HG03460 (cell line): ENCODE measurements around the gene ACSF2.
"Not testable (repeated sequence)": the region's sequence is repeated elsewhere in the genome, so short reads cannot be mapped to it uniquely, and the experiment has no call there.

Experiments used
- ATAC-seq: cut with Tn5 transposase; IDR thresholded peaks from one replicate; pipeline ENCODE4 v1.9.1; 2021; ENCODE audit not compliant: unreplicated experiment

ACSF2 gene

DNA sequence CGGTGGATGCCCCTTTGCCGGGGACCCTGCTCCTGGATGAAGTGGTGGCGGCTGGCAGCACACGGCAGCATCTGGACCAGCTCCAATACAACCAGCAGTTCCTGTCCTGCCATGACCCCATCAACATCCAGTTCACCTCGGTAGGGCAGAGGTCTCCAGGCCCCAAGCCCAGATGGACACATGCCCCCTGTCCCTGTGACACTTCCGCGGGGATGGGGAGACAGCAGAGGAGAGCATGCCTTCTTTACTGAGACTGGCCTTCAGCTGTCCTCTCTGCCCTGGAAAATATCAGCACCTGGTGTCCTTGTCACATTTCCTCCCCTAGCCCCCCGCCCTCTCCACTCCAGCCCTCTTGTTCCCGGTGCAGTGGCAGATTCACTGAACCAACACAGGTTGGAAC lies 36.4 kb downstream of the ACSF2 start:
- no peak for ATAC-seq

DNA sequence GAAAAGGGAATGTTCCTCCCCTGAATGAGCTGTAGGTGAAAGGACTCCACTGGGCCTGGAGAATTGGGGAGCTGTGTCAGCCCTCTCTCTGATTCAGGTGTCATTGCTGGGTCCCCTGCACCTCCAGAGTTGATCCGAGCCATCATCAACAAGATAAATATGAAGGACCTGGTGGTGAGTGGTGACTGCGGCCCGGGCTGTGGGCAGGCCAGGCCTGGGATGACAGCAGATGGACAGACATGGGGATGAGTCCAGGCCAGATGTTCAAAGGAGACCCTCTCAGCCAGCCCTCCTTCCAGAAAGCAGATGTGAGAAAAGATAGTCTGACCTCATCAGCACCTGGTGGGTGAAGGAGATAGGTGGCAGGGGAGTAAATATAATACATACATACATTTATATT lies 38.1 kb downstream of the ACSF2 start:
- ATAC-seq = no peak

DNA sequence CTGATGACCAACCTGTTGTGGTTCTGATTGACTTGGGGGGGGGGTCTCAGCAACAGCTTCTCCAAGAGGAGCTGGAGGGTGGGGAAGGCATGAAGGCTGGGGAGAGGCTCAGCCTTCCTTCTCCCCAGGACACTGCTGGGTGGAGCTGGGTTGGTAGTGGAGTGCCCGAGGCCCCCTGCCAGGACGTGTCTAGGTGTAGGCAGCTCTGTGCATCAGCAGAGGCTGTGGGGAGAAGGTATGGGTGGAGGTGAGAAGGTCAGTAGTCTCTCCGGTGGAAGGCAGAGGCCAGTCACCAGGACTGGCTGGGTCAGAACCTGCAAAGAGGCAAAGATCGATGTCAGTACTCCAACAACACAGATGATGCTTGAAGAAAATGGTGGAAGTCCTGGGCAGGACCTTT lies 38.7 kb downstream of the ACSF2 start:
- no peak for ATAC-seq

DNA sequence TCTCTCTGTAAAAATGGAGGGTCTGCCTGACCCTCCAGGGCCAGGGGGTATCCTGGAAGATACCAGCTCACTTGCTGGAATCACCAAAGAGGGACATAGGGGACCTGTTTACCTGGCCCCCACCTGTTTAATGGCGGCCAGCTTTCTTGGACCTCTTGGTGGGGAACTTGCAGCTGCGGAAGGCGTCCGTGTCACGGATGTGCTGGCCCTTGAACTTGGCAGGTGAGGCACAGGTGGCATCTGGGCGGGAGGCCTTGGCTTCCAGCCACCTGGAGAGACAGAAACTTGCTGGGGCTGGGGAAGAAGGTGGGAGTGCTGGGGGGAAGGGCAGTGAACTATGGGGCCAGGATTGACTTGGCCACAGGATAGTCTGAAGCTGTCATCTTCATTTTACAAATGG lies 39.2 kb downstream of the ACSF2 start:
- no peak for ATAC-seq

DNA sequence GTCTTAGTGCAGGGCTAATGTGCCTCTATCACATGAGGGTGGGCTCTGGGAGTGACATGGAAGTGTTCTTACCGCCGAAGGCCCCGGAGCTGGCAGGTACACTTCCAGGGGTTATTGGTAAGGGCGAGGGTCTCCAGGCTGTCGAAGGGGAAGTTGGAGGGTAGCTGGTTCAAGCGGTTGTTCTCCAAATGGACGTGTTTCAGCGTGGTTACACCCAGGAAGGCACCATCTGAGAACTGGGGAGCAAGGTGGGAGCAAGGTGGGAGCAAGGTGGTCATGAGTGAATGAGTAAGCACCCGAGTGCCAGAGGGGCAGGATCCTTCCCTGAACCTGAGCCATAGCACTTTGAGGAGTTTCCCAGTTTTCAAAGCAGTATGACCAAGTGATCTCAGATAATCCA lies 39.6 kb downstream of the ACSF2 start:
- no peak for ATAC-seq

DNA sequence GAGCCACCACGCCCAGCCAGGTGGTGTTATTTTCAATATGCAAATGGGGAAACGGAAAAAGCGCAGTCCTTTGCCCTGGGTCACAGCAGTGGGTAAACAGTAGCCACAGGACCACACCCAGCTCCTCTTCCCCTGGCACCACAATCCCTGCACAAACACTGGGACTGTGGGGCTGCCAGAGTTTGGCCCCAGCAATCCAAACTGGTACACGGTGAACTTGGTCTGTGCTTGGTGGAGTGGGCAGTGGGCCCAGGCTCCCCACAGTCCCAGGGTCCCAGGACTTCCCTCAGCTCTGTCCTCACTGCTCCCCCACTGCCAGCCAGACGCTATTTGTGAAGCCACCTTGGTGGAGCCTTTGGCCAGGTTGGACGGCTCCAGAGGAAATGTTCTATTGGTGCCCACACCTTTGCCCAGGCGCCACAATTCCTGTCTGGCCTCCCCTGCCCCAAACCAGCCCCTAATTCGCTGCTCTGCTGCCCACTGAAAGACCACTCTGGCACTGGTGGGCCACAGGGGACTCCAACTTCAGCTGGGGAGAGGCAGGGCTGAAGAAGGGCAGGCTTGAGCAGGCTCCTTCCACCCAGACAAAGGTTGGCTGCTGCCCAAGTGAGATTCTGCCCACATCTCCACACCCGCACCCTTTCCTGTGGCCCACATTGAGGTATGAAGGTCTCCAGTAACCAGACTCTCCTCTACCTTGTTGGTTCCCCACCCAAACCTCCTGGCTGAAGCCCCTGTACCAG lies 40.5 kb downstream of the ACSF2 start:
- ATAC-seq = no peak

DNA sequence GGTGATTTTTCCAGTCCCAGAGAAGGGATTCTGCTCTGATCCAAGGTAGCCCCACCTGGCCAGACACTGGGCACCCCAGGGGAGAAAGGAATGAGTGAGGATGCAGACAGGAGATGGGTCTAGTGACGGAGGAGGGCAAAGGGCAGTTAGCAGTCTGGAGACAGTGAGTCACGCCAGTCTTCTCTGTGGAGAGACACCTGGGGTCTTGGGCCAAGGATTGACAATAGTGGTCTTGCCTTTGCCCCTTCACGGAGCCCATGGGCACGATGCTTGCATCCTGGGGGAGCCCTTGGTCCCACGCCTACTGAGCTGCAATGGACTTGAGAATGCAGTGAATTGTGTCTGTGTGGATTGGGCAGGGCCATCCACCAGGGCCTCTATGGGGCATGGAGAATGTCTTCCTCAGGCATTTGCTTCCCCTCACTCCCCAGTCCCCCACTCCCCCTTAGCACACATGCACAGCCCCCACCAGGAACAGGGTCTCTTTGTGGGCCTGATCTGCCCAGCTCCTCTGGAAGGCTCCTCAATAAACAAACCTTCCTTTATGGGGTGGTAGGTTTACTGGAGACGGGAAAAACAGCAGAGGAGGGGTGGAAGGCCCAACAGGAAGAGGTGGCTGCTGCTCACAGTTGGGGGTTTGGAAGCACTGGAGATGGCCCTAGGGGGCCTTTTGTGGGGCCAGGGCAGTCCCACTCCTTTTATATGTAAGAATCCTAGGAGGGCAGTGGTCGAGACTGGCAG lies 41.3 kb downstream of the ACSF2 start:
- ATAC-seq = no peak

DNA sequence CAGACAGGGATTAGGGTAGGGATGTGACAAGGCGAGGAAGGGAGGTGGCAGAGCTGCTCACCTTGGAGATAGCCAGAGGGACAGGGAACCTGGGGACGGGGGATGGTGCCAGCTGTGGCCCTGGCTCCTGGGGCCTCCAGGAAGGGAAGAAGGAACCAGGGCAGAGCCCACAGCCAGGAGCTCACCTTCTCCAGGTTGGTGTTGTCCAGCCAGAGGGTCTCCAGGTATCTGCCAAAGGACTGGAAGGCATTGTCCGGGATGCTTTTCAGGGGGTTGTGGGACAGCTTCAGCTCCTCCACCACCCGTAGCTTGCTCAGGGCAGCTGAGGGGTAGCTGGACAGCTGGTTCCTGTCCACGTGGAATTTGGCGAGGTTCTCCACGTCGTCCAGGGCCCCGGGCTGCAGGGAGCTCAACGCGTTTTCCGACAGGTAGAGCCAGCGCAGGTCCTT lies 41.9 kb downstream of the ACSF2 start:
- no peak for ATAC-seq

DNA sequence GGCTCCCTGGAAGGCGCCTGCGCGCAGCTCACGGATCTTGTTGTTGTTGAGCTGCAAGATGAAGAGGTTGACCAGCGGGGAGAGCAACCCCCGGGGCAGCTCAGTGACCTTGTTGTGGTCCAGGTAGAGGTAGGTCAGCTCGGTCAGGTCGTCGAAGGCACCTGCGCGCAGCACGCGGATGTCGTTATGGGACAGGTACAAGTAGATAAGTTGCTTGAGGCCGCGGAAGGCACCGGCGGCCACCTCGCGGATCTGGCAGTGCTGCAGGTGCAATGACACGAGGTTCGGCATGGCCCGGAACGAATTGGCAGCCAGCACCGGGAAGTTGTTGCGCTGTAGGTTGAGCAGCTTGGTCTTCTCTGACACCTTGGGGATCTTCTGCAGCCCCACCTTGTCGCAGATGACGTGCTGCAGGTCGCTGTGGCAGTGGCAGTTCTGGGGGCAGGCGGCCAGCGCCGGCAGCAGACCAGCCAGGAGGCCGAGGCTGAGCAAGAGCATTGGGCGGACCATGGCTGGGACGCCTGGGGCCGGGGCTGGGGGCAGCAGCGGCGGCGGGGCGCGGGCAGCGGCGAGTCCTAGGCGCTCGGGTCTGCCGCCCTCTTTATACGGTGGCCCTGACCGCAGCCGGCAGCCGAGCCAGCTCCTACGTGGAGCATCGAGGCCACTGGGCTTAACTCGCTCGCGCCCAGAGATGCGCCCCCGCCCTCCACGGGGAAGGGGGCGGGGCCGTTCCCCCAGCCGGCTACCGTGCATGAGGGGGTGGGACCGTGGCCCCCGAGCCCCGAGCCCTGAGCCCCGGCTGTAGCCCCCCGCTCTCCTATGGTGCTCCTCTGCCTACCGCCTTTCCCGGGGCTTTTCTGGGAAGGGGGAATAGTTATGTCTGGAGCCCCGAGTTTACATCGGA lies 42.5 kb downstream of the ACSF2 start, which contains the start of gene CHAD:
TSS of gene CHAD (minus strand) at position 577 of the 904 bp plus-strand sequence. CDS start at position 510, 67 bp downstream.
- no peak for ATAC-seq

DNA sequence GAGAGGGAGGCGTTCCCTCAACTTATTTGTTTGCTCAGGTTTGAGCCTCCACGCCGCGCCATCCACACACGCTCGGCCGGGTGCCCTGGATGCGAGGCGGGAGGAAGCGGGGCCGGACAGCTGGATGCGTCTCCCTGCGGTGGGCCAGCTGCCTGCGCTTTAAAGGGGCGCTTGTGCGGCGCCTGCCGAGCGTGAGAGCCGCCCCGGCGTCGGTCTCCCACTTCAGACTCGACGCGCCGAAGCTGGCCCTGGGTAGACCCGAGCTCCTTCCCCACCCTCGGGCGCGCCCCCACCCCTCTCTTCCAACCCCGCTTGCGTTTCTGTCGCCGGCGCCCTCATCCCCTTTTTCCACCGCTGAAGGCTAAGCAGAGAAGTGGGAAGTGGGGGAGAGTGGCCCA lies 43.2 kb downstream of the ACSF2 start:
- no peak for ATAC-seq

DNA sequence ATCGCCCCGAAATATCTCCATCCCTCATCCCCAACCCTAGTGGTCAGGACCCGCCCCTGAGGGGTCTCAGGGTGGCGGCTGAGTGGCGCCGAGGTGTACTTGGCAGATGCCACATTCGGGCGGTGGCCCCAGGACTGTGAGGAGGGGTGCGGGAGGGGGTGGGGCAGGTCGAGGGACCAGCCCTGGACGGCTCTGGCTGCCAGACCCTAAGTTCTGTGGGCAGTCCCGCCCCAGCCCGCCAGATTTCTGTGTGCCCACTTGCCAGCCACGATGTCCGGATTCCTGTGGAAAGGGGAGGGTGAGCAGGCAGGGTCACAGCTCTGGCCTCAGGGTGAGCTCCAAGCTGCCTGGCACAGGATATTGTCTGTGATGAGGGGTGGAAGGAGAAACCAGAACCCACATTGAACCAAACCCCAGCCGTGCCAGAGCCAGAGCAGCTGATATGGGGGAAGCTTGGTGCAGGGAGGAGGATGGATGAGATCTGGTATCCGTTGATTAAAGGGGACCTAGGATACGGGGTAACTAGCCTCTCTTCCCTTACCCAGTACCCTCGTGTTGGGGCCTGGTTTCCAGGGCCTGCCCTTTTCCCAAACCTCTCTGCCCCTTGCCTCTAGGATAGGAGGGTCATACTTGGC lies 43.8 kb downstream of the ACSF2 start:
- no peak for ATAC-seq

DNA sequence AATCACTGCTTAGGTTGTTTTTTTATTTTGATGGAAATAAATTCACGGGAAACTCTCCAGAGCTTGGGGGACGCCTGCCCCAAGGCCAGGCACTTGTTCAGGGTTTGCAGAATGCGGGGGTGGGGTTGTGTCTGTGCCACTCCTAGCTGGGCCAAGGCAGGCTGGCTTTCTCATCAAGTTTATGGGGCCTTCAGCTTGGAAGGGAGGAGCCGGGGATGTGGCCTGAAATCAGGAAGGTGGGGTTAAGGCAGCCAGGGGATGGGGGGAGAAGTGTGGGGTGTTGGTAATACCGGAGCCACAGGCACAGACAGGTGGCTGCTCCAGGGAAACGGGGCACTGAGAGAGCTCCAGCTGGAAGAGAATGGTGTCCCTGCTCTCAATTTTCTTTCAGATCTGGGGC lies 44.4 kb downstream of the ACSF2 start:
- ATAC-seq = no peak

DNA sequence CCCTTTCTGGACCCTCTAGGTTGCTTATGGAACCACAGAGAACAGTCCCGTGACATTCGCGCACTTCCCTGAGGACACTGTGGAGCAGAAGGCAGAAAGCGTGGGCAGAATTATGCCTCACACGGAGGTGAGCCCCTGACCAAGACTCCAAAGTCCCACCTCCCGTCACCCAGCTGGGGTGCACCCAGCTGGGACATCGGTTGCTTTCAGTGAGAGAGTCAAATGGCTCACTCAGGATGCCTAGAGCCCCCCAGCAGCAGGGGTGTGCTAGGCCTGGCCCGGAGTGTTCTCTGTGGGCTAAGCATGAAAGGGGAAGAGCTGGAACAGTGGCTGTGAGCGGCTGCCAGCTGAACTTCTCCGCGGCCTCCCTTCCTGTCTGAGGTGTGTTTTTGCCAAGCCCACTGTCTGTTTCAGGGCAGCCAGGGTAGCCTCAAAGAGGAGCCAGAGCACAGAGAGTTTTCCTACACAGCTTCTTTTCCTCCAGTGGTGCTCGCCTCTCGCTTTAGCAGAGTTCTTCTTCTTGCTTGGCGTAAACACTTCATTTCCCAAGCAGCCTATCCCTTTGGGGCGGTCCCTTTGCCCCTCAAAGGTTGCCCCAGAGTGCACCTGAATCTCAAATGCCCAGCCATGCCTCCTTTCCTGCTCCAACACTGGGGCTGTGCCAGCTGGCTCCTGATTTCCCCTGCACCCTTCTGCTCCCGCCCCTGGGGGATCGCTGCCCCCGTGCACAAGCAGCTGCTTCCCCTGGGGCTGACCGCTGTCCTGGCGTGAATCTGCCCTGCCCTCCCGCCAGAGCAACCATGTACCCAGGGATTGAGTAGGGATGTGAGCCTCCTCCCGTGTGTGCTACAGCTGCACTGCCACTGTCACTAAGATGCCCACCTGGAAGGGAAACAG lies 45.2 kb downstream of the ACSF2 start:
- ATAC-seq = no peak

DNA sequence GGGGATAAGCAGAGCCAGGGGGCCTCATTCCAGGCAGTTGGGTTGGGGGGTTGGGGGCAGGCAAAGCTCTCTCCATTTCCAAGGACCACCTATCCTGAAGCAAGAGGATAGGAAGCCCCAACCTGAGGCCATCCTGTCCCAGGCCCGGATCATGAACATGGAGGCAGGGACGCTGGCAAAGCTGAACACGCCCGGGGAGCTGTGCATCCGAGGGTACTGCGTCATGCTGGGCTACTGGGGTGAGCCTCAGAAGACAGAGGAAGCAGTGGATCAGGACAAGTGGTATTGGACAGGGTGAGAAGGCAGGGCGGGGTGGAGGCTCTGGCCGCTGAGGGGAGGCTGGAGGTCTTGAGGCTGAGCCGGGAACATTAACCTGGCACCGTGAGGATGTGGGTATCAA lies 46.3 kb downstream of the ACSF2 start:
- ATAC-seq = no peak

DNA sequence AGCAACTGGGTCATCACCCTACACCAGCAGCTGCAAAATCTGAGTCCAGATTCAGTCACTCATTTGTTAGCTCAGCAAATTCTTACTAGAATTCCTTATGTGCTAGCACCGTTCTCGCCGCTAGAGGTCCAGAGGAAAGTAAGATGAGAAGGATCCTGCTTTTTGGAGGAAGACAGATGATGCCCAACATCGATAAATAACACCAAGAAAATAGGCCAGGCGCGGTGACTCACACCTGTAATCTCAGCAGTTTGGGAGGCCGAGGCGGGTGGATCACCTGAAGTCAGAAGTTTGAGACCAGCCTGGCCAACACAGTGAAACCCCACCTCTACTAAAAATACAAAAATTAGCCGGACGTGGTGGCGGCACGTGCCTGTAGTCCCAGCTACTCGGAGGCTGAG lies 46.7 kb downstream of the ACSF2 start:
- not testable (repeated sequence) for ATAC-seq

DNA sequence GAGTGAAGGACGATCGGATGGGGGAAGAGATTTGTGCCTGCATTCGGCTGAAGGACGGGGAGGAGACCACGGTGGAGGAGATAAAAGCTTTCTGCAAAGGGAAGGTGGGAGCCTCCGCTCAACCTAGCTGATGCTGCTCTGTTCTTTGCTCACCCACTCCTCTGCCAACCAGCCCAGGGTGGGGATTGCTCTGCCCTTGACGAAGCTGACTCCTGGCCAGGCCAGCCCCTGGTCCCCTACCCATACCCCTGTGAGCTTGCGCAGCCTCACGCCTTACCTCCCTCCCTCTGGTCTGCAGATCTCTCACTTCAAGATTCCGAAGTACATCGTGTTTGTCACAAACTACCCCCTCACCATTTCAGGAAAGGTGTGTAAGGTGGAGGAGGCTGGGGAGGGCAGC lies 47.9 kb downstream of the ACSF2 start:
- ATAC-seq = no peak

DNA sequence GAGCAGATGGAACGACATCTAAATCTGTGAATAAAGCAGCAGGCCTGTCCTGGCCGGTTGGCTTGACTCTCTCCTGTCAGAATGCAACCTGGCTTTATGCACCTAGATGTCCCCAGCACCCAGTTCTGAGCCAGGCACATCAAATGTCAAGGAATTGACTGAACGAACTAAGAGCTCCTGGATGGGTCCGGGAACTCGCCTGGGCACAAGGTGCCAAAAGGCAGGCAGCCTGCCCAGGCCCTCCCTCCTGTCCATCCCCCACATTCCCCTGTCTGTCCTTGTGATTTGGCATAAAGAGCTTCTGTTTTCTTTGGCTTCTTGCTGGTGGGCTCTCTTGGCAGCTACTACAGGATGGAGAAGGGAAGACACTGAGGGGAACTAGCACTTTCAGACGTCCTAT lies 48.5 kb downstream of the ACSF2 start:
- no peak for ATAC-seq

DNA sequence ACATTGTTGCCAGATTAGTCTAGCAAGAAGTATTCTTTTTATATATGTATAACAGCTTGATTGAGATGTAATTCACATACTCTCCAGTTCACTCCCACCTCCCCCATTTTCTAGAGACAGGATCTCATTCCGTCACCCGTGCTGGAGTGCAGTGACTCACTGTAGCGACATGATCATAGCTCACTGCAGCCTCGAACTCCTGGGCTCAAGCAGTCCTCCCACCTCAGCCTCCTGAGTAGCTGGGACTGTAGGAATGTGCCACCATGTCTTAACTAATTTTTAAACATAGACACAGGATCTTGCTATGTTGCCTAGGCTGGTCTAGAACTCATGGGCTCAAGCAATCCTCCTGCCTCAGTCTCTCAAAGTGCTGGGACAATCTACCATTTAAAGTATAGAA lies 49.3 kb downstream of the ACSF2 start:
- ATAC-seq = no peak

DNA sequence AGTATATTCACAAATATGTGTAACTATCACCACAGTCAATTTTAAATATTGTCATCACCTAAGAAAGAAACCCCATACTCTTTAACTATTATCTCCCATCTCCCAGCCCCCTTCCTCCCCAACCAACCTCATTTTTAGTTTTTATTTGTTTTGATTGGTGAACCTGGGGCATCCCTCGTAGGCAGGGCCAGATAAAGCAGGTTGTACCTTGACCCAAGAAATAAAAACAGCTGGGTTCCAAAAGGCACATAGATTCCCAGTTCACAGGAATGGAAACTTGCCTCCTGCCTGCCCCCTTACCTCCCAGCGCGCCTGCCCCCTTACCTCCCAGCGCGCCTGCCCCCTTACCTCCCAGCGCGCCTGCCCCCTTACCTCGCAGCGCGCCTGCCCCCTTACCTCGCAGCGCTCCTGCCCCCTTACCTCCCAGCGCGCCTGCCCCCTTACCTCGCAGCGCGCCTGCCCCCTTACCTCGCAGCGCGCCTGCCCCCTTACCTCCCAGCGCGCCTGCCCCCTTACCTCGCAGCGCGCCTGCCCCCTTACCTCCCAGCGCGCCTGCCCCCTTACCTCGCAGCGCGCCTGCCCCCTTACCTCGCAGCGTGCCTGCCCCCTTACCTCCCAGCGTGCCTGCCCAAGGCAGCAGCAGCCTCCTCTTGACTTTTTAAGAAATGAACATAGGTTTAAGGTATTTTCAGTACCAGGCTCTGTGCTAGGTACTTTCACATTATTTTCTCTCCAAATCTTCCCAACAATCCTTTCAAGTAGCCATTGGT lies 49.9 kb downstream of the ACSF2 start:
- ATAC-seq = not testable (repeated sequence)
